ENCODE results near the gene AGO1.
"Not testable (repeated sequence)": the region's sequence is repeated elsewhere in the genome, so short reads cannot be mapped to it uniquely, and the experiment has no call there.

Gene AGO1

DNA sequence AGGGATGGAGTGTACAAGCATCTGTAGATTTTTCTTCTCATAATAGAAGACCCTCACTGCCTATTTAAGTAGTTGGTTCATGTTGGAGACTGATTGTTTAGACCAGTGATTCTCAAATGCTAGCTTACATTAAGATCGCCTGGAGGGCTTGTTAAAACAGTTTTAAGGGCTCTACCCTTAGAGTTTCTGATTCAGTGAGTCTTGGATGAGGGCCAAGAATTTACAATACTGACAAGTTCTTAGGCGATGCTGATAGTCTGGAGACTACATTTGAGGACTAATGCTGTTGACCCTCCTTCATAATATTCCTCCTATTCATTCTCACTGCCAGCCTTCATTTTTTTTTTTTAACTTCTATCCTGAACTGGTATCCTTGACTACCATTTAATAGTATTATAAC, 32.7 kb downstream of the AGO1 start:
- DNase-seq (ENCODE audit: low read depth in 2 of 3, low spot score in 2 of 3): no peak

- DNase-seq (ENCODE audit: low read depth in 2 of 3, low spot score in 2 of 3): no peak
Observed at GRCh38 chr1:35923791-35924221, 40.8 kb downstream of the AGO1 start.

DNA sequence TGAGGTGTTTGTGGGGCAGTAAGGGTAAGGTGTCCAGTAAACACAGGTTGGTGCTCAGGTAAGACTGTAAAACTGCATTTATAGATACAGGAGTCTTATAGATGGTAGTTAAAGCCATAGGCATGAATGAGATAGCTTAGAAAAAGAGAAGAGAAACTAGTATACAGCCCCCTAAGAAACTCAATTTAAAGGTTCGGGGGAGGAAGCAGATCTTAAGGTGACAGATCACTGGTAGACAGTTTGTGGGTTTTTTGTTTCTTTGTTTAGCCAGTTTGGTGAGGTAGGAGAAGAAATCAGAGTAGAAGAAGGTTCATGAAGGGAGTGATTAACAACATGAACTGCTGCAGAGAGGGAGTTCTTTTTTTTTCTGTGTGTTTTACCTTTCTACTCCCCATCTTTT, 41.8 kb downstream of the AGO1 start:
- no peak for DNase-seq (ENCODE audit: low read depth in 2 of 3, low spot score in 2 of 3)

DNA sequence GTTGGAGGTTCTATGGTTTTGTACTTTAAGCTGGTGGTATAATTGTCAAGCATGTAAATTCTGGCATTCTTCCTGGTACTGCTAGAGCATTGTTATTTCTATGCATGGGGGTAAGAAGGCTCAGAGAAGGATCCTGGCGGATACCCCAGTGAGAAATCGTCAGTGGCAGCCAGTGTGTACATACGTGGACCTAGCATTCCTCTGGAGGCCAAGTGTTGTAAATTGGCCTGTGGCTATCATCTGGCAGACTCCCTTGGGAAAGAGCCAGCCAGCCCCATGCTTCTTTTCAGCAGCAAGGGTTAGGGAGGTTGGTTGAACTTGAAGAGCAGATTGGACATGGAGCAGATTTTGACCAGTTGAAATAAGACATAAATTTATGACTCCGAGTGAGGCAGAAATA, 42.7 kb downstream of the AGO1 start:
- no peak for DNase-seq (ENCODE audit: low read depth in 2 of 3, low spot score in 2 of 3)

DNA sequence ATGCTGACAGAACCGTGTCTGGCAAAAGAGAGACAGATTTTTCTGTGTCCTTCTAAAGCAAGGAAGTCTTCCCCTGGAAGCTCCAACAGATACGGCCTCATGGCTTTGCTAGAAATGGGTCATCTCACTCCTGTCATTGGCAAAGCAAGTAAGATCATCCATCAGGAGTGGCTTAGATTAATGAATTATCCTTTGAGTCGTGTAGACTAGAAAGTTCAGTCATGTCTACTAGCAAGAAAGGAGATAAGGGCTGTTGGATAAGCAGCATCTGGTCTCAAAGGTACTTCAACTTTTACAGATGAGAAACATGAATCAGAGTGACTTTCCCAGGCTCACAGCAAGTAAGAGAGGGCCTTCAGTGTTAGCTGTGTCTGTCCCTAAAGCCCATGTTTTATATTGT, 44.5 kb downstream of the AGO1 start:
- no peak for DNase-seq (ENCODE audit: low read depth in 2 of 3, low spot score in 2 of 3)

DNA sequence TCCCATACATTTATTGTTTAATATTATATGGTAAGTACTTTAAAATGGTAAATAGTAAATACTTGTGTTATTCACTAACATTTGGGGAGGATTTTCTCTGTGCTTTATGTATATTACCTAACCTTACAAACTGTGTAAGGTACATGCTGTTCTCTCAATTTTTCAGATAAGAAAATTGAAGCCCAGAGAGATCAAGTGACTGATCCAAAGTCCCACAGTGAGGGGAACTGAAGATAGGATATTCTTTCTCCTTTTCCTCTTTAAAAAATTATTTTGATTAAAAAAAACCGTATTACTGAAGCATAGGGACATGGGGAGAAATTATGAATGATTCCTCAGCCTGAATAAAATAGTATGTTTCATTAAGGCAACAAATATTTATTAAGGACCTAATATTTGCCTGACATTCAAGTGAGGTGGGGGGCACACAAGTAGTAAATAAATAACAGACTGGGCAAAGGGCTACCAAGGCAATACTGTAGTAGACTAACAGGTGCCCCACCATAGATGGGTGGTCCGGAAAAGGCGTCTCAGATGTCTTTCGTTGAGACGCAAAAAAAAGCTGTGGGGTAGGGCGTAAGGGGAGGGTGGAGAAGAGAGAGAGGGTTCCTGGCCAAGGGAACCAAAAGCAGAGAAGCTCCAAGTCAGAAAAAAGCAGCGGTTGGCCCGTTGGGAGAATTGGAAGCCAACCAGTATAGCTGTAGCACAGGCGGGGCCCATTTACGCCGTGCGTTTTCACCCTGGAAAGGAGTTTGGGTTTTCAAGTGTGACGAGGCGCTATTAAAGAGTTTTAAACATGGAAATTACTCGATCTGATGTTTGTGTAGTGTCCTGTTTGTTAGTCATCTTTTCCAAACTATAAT, 47.0 kb downstream of the AGO1 start:
- DNase-seq (ENCODE audit: low read depth in 2 of 3, low spot score in 2 of 3): no peak

DNA sequence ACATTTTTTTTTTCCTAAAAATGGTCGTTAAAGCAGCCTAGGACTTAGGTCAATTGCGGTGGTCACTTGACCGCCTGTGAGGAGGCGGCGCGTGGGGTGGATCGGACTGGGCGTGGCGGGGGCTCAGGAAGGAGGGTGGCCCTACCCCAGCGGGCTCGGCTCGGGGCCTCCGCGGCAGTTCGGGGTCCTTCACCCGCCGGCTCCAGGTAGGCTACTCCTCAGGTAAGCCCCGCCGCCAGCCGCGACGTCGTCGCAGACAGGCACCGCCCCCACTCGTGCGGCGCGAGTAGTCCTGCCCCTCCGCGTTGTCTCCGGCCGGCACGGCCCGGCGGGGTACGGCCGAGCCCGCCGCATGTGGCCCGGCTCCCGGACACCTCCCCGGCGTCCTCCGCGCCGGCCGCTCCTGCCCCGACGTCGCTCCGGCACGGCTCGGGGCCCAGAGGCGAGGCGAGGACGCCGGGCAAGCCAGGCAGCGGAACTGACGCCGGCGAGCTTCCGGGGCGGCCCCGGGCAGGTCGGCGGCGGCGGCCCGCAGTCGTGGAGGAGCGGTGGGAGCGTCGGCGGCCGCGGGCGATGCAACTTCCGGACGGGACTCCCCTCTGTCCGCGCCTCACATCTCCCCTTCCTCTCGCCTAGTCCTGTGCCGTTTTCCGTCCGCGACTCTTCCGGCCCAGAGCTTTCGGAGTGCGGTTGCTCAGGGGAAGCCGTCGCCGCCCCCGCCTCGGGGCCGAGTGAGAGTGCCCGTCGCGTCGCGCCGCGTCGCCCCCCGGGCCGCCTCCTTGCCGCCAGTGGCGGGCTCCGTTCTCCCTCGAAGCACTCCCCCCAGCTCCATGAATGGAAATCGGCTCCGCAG, 47.8 kb downstream of the AGO1 start, which contains the start of gene AGO3:
Gene AGO3 (plus strand): TSS at position 513 of the 853 bp plus-strand sequence. CDS start 322 bp downstream, at position 835.
- peak; percentile 67 to 85 (median 81) for DNase-seq (ENCODE audit: low read depth in 2 of 3, low spot score in 2 of 3)

- DNase-seq (ENCODE audit: low read depth in 2 of 3, low spot score in 2 of 3): no peak
Observed at GRCh38 chr1:35931446-35932157, 48.6 kb downstream of the AGO1 start.

DNA sequence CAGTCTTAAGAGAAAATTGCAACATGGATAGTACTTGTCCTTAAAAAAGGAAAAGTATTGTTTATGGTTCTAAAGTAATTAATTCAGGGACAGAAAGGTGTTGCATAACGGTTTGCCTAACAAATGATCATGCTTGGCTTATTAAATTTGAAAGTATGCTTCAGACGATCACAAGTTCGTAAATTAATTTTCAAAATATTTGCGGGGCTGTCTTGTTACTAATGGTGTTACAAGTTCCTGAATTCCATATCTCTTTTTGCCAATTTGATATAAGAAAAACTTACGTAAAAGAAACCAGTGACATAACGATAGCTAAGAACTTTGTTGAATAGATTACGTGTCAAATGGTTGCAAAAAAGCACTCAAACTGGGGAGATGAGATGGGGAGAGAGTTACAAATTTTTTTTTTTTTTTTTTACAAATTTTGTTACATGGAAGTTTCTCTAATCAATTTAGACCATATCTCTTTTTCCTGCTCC, 49.2 kb downstream of the AGO1 start:
- DNase-seq (ENCODE audit: low read depth in 2 of 3, low spot score in 2 of 3): no peak

DNA sequence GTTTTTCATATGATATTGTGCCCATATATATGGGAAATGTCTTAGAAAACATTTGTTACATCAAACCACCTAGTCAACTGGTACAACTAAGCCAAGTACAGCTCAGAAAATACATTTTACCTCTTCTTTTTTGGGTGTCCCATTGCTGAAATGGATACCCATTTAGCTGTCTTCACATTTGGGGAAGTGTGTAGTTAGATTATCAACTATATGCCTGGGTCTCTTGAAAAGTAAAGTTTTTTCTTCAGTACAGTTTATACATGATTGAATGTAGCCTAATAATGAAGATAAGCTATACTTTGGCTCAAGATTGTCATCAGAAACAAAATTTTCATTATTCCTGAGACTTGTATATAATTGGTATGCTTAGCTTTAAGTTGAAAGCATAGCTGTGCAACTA, 49.9 kb downstream of the AGO1 start:
- DNase-seq (ENCODE audit: low read depth in 2 of 3, low spot score in 2 of 3): no peak

DNA sequence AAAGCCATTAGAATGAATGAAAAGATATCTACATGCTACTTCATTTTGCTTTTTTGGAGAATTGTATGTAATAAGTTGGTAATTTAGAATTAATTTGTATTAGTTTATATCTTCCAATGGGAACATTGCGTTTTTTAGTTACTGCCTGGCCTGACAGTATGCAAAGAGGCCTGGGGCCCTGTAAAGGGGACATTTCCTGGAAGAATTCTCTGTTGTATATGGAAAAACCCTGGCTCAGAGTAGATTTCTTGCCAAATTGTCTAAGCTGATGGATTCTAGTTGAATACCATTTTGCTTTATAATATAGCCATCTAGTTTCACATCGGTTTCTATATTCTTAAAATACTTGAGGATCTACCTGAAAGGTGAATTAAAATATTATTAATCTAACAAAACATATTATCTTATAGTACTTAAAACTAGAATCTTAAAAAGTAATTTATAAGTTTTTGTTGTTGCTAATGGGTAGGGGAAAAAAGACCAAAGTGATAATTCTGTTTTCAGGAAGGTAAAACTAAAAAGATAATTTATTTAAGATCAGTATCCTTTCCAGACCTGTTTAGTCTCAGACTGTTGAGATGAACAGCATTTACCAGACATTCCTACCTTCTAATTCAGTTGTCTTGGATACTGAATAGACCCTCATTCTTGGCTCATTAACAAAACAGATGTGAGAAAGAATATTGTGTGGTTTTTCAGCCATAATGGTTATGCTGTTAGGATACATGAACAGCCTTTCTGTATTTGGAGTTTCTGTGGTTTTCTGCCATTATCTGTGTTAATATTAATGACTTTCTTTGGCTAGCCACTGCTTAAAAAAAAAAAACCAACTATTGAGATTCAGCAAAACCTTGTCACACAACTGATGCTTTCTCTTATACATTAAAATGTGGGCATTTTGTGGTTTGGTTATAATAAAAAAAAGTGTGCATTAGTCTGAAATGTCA, 52.7 kb downstream of the AGO1 start:
- DNase-seq (ENCODE audit: low read depth in 2 of 3, low spot score in 2 of 3): no peak

GRCh38 chr1:35936838-35937237, 53.8 kb downstream of the AGO1 start:
- no peak for DNase-seq (ENCODE audit: low read depth in 2 of 3, low spot score in 2 of 3)

GRCh38 chr1:35939484-35939883, 56.5 kb downstream of the AGO1 start:
- no peak for DNase-seq (ENCODE audit: low read depth in 2 of 3, low spot score in 2 of 3)

DNA sequence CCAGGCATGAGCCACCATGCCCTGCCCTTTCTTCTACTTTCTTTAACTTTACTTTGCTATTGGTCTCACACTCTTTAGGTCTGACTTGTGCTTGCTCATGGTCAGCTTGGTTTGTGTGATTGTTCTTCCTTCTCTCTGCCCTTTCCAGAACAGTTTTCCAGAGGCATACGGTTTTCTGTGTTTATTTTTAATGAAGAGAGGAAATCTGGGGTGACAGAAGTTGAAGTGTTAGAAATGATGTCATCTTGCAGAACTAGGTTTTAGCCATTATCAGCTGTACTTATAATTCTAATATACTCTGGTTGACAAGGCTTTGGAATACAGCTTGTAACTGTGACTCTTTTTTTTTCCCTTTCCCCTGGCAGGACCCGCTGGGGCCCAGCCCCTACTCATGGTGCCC, 62.3 kb downstream of the AGO1 start:
- DNase-seq (ENCODE audit: low read depth in 2 of 3, low spot score in 2 of 3): no peak

DNA sequence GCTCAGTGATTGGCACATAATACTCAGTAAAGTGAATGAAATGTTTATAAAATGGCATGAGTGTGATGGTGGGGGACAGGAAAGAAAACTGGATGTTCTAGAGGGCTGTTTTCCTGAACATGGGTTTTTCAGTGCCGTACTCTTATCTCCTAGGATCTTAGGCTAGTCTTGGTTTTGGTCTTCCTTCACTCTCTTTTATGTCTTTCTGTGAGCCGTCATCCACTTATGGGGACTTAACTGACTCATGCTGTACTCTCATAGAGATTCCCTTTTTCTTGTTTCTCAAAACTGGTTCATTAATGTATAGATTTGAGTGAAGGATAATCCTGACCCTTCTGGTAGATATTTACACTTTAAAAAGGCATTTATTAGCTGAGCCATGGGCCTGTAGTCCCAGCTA, 64.5 kb downstream of the AGO1 start:
- DNase-seq (ENCODE audit: low read depth in 2 of 3, low spot score in 2 of 3): no peak

GRCh38 chr1:35958558-35958957, 75.5 kb downstream of the AGO1 start:
- no peak for DNase-seq (ENCODE audit: low read depth in 2 of 3, low spot score in 2 of 3)

DNA sequence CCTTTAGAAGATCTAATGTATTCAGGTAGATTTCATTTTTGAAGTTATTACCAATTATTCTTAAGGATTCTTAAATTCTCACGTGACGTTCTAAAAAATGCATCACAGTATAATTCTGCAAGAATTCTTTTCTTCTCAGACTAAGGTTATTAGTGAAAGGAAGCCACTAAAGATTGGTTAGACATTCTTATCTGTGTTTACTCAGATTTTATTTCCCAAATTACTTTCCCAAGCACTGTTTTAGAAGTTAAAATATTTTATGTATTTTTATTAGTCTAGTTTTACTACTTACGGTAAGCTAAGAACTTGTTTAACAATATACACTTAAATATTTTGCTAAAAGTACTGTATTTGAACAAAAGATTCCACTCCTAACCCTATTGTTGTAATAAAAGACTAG, 76.3 kb downstream of the AGO1 start:
- DNase-seq (ENCODE audit: low read depth in 2 of 3, low spot score in 2 of 3): no peak

DNA sequence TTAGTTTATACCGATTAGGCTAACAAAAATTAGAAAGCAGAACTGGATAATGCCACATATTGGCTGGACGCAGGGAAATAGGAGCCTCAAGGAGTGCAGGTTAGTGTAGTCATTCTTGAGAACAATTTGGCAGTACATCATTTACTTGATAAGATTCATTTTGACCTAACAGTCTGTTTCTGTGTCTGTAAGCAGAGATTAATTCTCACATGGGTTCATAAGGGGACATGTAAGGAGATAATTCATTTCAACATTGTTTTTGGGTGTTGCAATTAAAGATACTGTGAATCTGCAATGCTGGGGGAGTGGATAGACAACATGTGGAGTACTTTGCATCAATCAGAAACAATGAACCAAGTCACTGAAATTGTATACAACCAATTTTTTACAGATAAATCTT, 79.9 kb downstream of the AGO1 start:
- no peak for DNase-seq (ENCODE audit: low read depth in 2 of 3, low spot score in 2 of 3)

DNA sequence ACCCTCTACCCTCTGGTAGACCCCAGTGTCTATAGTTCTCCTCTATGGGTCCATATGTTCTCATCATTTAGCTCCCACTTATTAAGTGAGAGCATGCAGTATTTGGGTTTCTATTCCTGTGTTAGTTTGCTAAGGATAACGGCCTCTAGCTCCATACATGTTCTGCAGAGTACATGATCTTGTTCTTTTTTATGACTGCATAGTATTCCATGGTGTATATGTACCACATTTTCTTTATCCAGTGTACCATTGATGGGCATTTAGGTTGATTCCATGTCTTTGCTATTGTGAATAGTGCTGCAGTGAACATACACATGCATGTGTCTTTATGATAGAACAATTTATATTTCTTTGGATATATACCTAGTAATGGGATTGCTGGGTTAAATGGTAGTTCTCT, 81.3 kb downstream of the AGO1 start:
- DNase-seq (ENCODE audit: low read depth in 2 of 3, low spot score in 2 of 3): not testable (repeated sequence)

- DNase-seq (ENCODE audit: low read depth in 2 of 3, low spot score in 2 of 3): no peak
Observed at GRCh38 chr1:35968396-35968795, 85.4 kb downstream of the AGO1 start.

All from activated CD8-positive, alpha-beta memory T cell treated with anti-CD3 and anti-CD28 coated beads for 48 hours (primary cell).